ENCODE data around the gene FHL2. TPM values are rescaled to one million over a fixed set of nuclear protein-coding genes. Genes with fewer than 3 reads are reported as not detected.

The FHL2 gene
- total and polyA plus RNA-seq, 2 experiments from 2014 or later, result 612 to 1,288 TPM

- Histone ChIP-seq H3K4me3 (no peak overlapping the region), H3K4me1 (ENCODE audit: low read depth) (peaks cover 22% of the 10 kb centered on the region), H3K36me3 (peaks cover 49% of the 10 kb centered on the region), H3K27me3 (no peaks in the 10 kb centered on the region), H3K27ac (peak overlapping the region; percentile 68), H3K9me3 (ENCODE audit: low read depth) (no peaks in the 10 kb centered on the region)
- DNase-seq (ENCODE audit: low read depth in 1 of 2, low spot score in 1 of 2), result no peak
- TF ChIP-seq CTCF (IDR thresholded peaks at IDR 0.05; ENCODE audit: low read depth, low read length), result no peak
Measured at GRCh38 chr2:105391763-105392662, 6.8 kb downstream of the FHL2 start.

GRCh38 chr2:105391058-105391627 lies 7.7 kb downstream of the FHL2 start:
- peaks cover 53% of the 10 kb centered on the region for H3K36me3 ChIP-seq
- no peaks in the 10 kb centered on the region for H3K9me3 ChIP-seq (ENCODE audit: low read depth)
- no peaks in the 10 kb centered on the region for H3K27me3 ChIP-seq
- H3K27ac ChIP-seq, result peak overlapping the region; percentile 68
- DNase-seq (ENCODE audit: low read depth in 1 of 2, low spot score in 1 of 2), result no peak
- no peak overlapping the region for H3K4me3 ChIP-seq
- H3K4me1 ChIP-seq (ENCODE audit: low read depth), result peaks cover 22% of the 10 kb centered on the region
- no peak for TF ChIP-seq CTCF (IDR thresholded peaks at IDR 0.05; ENCODE audit: low read depth, low read length)

GRCh38 chr2:105390454-105390853 lies 8.4 kb downstream of the FHL2 start:
- Histone ChIP-seq H3K4me3 (no peak overlapping the region), H3K4me1 (ENCODE audit: low read depth) (peaks cover 26% of the 10 kb centered on the region), H3K27ac (peak overlapping the region; percentile 39), H3K9me3 (ENCODE audit: low read depth) (no peaks in the 10 kb centered on the region), H3K27me3 (no peaks in the 10 kb centered on the region), H3K36me3 (peaks cover 54% of the 10 kb centered on the region)
- no peak for TF ChIP-seq CTCF (IDR thresholded peaks at IDR 0.05; ENCODE audit: low read depth, low read length)
- DNase-seq (ENCODE audit: low read depth in 1 of 2, low spot score in 1 of 2), result no peak

GRCh38 chr2:105388971-105389381 lies 9.9 kb downstream of the FHL2 start:
- peak overlapping the region; percentile 62 for H3K27ac ChIP-seq
- no peaks in the 10 kb centered on the region for H3K27me3 ChIP-seq
- peak in 1 of 2 donors; percentile 87 for DNase-seq (ENCODE audit: low read depth in 1 of 2, low spot score in 1 of 2)
- no peak overlapping the region for H3K4me3 ChIP-seq
- peaks cover 34% of the 10 kb centered on the region for H3K4me1 ChIP-seq (ENCODE audit: low read depth)
- TF ChIP-seq CTCF (IDR thresholded peaks at IDR 0.05; ENCODE audit: low read depth, low read length), result no peak
- no peaks in the 10 kb centered on the region for H3K9me3 ChIP-seq (ENCODE audit: low read depth)
- peaks cover 66% of the 10 kb centered on the region for H3K36me3 ChIP-seq

GRCh38 chr2:105387225-105387624 lies 11.6 kb downstream of the FHL2 start:
- TF ChIP-seq CTCF (IDR thresholded peaks at IDR 0.05; ENCODE audit: low read depth, low read length), result no peak
- Histone ChIP-seq H3K9me3 (ENCODE audit: low read depth) (no peaks in the 10 kb centered on the region), H3K27ac (peak overlapping the region; percentile 24), H3K36me3 (peaks cover 73% of the 10 kb centered on the region), H3K4me1 (ENCODE audit: low read depth) (peaks cover 49% of the 10 kb centered on the region), H3K27me3 (no peaks in the 10 kb centered on the region), H3K4me3 (no peak overlapping the region)
- DNase-seq (ENCODE audit: low read depth in 1 of 2, low spot score in 1 of 2), result no peak
